ENCODE results near the gene PDXP.

- TF ChIP-seq, protein P1, sequence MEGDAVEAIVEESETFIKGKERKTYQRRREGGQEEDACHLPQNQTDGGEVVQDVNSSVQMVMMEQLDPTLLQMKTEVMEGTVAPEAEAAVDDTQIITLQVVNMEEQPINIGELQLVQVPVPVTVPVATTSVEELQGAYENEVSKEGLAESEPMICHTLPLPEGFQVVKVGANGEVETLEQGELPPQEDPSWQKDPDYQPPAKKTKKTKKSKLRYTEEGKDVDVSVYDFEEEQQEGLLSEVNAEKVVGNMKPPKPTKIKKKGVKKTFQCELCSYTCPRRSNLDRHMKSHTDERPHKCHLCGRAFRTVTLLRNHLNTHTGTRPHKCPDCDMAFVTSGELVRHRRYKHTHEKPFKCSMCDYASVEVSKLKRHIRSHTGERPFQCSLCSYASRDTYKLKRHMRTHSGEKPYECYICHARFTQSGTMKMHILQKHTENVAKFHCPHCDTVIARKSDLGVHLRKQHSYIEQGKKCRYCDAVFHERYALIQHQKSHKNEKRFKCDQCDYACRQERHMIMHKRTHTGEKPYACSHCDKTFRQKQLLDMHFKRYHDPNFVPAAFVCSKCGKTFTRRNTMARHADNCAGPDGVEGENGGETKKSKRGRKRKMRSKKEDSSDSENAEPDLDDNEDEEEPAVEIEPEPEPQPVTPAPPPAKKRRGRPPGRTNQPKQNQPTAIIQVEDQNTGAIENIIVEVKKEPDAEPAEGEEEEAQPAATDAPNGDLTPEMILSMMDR (IDR thresholded peaks at IDR 0.05), result no peak
- no peak for TF ChIP-seq ZFX (IDR thresholded peaks at IDR 0.05; ENCODE audit: borderline replicate concordance)
Observed at GRCh38 chr22:37638391-37639069, 20.0 kb upstream of the PDXP start.
